ENCODE measurements around the gene LUZP1. TPM values are rescaled to one million over a fixed set of nuclear protein-coding genes. Genes with fewer than 3 reads are reported as not detected.
A peak's percentile ranks its signal among the peaks of the same experiment; 100 is the strongest.

Gene LUZP1
- total RNA-seq, 1 experiment from 2014 or later: 30.9 TPM

DNA sequence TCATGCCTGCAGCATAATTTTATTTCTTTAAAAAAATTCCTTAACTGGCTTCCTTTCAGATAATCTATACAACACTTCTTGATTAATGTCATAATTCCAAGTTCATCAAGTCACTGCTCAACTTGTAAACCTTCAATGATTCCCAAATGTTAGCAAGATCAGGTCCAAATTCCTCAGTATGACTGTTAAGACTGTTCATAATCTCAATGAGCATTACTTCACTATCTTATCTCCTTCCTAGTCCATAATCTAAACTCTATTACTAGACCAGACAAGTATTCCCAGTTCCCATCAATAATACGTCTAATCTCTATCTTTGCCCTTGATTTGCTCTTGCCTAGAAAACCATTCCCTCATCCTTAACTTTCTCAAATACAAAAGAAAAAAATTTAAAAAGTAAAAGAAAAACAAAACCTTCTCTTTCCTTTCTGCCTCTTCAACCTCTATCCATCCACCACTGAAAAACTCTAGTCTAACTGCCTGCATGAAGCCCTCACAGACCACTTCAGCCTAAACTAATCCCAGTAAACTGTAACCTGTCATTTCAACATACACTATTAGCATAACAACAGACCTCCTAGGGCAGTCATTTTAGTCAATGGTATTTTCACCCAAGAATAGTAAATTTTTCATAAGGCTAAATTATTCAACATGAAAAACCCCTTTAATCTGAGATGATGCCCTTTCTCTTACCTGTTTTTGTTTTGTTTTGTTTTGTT is 15.5 kb downstream of the LUZP1 start:
- DNase-seq: peak; percentile 53
- Histone ChIP-seq H3K36me3 (replicated peaks; ENCODE audit: control insufficient read depth, insufficient read depth, low read length) (no peaks in the 10 kb centered on the region), H3K4me3 (ENCODE audit: insufficient read depth, low read depth, low read length) (no peak overlapping the region), H3K27me3 (ENCODE audit: control insufficient read depth, insufficient read depth, low read length) (no peaks in the 10 kb centered on the region)

DNA sequence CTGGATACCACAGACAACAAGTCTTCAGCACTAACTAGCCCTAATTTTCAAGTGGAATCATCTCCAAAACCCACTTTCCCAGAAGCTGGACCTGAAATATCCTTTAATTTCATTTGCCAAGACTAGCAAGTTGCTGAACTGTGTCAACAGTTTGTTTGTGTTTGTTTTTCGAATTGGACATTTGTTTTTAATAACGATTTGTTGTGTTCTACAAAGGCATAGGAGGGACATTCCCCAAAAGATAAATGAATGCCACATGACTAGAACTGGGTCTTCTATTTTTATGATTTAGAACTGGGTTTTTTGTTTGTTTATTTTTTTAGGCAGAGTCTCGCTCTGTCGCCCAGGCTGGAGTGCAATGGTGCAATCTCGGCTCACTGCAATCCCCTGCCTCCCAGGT is 17.9 kb downstream of the LUZP1 start:
- Histone ChIP-seq H3K4me3 (ENCODE audit: insufficient read depth, low read depth, low read length) (no peak overlapping the region), H3K27me3 (ENCODE audit: control insufficient read depth, insufficient read depth, low read length) (no peaks in the 10 kb centered on the region), H3K36me3 (replicated peaks; ENCODE audit: control insufficient read depth, insufficient read depth, low read length) (no peaks in the 10 kb centered on the region)
- DNase-seq: no peak

DNA sequence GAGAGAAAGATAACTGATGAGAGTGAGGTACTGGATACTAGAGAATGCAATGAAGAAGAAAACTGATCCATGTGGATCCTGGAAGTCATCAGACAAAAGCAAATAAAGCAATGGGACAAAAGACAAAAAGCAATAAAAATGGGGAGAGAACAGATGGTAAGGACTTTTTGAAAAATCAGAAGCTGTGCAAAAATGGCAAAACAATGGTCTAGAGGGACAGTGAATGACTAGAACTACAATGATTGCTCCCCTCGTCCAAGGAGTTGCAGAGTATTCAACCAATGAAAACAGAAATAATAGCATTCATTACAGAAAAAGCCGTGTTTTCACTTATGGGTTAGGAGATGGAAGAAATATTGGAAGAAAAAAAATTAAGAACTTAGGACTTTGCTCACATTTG is 18.5 kb downstream of the LUZP1 start:
- Histone ChIP-seq H3K27me3 (ENCODE audit: control insufficient read depth, insufficient read depth, low read length) (no peaks in the 10 kb centered on the region), H3K4me3 (ENCODE audit: insufficient read depth, low read depth, low read length) (no peak overlapping the region), H3K36me3 (replicated peaks; ENCODE audit: control insufficient read depth, insufficient read depth, low read length) (no peaks in the 10 kb centered on the region)

DNA sequence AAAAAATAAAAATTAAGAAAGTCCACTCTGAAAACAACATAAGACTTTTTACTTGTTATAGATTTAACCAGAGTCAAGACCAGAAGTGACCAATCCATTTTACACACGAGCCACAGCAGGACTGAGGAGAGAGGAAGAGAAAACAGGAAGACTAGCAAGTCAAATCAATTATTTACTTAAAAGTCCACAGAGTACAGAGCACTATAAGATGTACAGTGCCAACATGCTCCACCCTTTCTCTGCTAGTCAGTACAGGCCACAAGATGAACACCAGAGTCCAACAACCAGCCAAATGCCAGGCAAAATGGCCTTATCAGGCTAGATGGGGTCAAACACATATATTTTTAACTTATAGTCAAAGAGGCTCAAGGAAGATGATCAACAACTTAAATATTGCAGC is 19.5 kb downstream of the LUZP1 start:
- H3K36me3 ChIP-seq (replicated peaks; ENCODE audit: control insufficient read depth, insufficient read depth, low read length): no peaks in the 10 kb centered on the region
- H3K4me3 ChIP-seq (ENCODE audit: insufficient read depth, low read depth, low read length): no peak overlapping the region
- no peaks in the 10 kb centered on the region for H3K27me3 ChIP-seq (ENCODE audit: control insufficient read depth, insufficient read depth, low read length)
- DNase-seq: no peak

More for the DNA sequence above, 18.5 kb downstream of the LUZP1 start:
- no peak for DNase-seq

DNA sequence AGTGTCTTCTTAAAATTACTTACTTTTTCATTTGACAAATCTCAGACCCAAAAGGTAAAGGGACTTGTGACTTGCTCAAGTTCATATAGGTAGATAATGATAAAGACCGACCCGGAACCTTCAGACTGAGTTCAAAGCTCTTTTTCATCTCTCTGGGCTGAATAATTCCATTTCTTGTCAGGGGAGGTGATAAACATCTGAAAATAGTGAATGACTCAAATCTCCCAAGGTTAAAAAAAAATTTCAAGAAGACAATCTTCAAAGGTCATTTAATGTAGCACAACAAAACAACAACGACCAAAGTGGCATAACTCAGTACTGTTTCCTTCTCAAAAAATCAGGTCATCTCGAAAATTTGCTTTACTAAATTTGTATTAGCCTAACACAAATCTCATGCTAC is 20.6 kb downstream of the LUZP1 start:
- Histone ChIP-seq H3K4me3 (ENCODE audit: insufficient read depth, low read depth, low read length) (no peak overlapping the region), H3K27me3 (ENCODE audit: control insufficient read depth, insufficient read depth, low read length) (no peaks in the 10 kb centered on the region), H3K36me3 (replicated peaks; ENCODE audit: control insufficient read depth, insufficient read depth, low read length) (no peaks in the 10 kb centered on the region)
- no peak for DNase-seq

DNA sequence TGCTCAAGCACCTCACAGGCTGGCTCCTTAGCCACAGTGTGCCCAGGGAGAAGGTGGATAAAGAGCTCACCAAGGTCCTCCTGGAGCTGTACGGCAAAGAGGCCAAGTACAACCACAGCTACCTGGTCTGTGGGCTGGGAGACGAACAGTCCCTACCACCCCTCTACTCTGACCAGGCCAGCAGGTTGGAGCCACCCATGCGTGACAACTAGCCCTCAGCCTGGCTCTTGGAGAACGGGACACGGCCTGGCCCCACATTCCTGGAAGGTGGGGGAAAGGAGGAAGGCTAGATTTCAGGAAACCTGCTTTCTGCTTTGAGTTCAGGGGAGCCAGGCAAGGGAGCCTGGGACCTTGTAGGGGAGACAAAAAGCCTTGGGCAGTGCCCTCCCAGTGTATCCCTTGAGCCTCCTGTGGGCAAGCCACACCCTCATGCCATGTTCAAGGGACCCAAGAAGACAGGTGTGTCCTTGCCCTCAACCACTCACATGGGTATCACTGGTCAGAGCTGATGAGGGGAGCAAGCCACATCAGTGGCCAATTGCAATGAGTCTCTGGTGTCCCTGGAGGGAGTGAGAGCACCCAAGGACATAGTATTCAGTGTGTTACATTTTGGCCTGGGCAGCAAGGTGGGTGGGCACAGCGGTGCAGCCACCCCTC is 27.6 kb downstream of the LUZP1 start:
- DNase-seq: no peak
- Histone ChIP-seq H3K27me3 (ENCODE audit: control insufficient read depth, insufficient read depth, low read length) (no peaks in the 10 kb centered on the region), H3K4me3 (ENCODE audit: insufficient read depth, low read depth, low read length) (no peak overlapping the region), H3K36me3 (replicated peaks; ENCODE audit: control insufficient read depth, insufficient read depth, low read length) (no peaks in the 10 kb centered on the region)

DNA sequence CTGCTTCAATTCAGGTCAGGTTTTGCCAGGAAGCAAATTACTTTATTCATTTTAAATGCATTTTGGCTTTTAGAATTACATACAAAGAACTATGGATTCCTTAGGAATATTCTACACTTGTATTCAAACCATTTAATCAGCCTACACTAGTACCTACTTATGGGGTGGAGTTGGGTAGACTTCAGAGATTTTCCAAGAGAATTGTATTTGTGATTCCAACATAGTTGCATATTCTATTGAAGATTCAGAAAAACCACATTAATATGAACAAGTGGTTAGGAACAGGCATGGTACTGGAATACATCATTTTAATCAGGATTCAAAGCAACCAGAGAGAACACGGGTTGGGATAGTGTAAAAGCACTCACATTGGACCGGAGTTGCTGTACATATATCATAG is 33.4 kb downstream of the LUZP1 start:
- no peaks in the 10 kb centered on the region for H3K36me3 ChIP-seq (replicated peaks; ENCODE audit: control insufficient read depth, insufficient read depth, low read length)
- H3K27me3 ChIP-seq (ENCODE audit: control insufficient read depth, insufficient read depth, low read length): no peaks in the 10 kb centered on the region
- no peak overlapping the region for H3K4me3 ChIP-seq (ENCODE audit: insufficient read depth, low read depth, low read length)
- no peak for DNase-seq

DNA sequence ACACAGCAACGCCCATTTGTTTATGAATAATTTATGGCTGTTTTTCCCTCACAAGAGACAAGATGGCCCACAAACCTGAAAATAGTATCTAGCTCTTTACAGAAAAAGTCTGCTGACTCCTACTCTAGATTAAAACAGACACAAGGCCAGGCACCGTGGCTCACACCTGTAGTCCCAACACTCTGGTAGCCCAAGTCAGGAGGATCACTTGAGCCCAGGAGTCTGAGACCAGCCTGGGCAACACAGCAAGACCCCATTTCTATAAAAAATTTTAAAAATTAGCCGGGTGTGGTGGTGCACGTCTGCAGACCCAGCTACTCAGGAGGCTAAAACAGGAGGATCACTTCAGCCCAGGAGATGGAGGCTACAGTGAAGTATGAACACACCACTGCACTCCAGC is 34.6 kb downstream of the LUZP1 start:
- H3K36me3 ChIP-seq (replicated peaks; ENCODE audit: control insufficient read depth, insufficient read depth, low read length): no peaks in the 10 kb centered on the region
- no peaks in the 10 kb centered on the region for H3K27me3 ChIP-seq (ENCODE audit: control insufficient read depth, insufficient read depth, low read length)
- no peak for DNase-seq
- no peak overlapping the region for H3K4me3 ChIP-seq (ENCODE audit: insufficient read depth, low read depth, low read length)

DNA sequence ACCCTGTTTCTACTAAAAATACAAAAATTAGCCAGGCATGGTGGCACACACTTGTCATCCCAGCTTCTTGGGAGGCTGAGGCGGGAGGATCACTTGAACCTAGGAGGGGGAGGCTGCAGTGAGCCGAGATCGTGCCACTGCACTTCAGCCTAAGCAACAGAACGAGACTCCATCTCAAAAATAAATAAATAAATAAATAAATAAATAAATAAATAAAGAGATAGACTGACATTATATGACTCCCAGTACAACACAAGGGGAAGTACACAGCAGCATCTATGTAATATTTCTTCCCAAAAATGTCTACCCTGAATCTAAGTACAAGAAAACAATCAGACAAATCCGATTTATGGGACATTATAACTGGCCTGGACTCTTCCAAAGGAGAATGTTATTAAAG is 35.1 kb downstream of the LUZP1 start:
- Histone ChIP-seq H3K4me3 (ENCODE audit: insufficient read depth, low read depth, low read length) (no peak overlapping the region), H3K27me3 (ENCODE audit: control insufficient read depth, insufficient read depth, low read length) (no peaks in the 10 kb centered on the region), H3K36me3 (replicated peaks; ENCODE audit: control insufficient read depth, insufficient read depth, low read length) (no peaks in the 10 kb centered on the region)
- no peak for DNase-seq

DNA sequence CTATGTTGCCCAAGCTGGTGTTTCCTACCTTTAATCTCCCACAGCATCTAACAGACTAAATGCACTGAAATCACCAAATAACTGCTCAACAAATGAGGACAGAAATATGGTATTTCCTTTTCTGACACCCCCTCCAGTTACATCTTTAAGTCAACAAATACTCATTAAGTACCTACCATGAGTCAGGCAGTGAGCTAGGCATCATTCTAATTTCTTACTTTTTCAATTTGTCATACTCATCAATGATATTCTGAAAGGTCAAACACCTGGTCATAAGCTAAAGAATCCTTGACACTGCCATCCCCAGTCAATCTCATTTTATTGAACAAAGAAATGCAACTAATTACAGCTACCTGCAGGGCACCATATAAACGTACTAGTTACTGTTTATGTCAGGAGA is 36.6 kb downstream of the LUZP1 start:
- H3K27me3 ChIP-seq (ENCODE audit: control insufficient read depth, insufficient read depth, low read length): no peaks in the 10 kb centered on the region
- H3K36me3 ChIP-seq (replicated peaks; ENCODE audit: control insufficient read depth, insufficient read depth, low read length): no peaks in the 10 kb centered on the region
- no peak for DNase-seq
- H3K4me3 ChIP-seq (ENCODE audit: insufficient read depth, low read depth, low read length): no peak overlapping the region

DNA sequence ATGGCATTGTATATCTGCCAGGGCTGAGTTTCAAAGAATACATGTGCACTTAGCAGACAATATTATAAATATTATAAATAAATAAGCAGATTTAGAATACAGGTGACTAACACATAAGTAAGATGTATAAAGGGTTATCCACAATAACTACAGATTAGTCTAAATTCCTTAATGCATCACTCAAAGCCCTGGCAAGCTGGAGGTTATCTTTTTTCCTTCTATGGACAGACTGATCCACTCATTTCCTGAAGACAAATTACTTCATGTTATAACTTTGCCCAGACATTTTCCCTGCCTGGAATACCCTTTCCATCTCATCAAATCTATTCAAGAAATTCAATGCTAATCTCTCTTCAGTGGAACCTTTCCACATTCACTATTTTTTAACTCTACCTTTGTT is 38.8 kb downstream of the LUZP1 start:
- Histone ChIP-seq H3K27me3 (ENCODE audit: control insufficient read depth, insufficient read depth, low read length) (no peaks in the 10 kb centered on the region), H3K36me3 (replicated peaks; ENCODE audit: control insufficient read depth, insufficient read depth, low read length) (no peaks in the 10 kb centered on the region), H3K4me3 (ENCODE audit: insufficient read depth, low read depth, low read length) (no peak overlapping the region)
- no peak for DNase-seq

DNA sequence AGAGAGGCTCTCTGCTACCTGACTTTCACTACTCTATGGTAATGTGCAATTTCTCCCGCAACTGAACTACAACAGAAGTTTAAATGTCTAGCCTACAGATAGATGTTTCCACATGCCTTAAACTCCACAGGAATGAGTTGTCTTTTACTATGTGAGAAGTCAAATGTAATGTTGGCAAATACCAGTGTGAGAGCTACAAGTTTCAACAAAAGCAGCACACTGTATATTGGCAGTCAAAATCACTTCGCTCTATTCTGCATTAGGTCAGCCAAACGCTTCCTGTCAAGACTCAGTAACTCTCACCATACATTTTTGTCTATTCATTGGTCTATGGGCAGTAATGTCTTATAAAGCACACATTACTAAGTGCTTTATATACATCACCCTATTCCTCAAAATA is 41.9 kb downstream of the LUZP1 start:
- H3K27me3 ChIP-seq (ENCODE audit: control insufficient read depth, insufficient read depth, low read length): no peaks in the 10 kb centered on the region
- no peaks in the 10 kb centered on the region for H3K36me3 ChIP-seq (replicated peaks; ENCODE audit: control insufficient read depth, insufficient read depth, low read length)
- DNase-seq: no peak
- no peak overlapping the region for H3K4me3 ChIP-seq (ENCODE audit: insufficient read depth, low read depth, low read length)

DNA sequence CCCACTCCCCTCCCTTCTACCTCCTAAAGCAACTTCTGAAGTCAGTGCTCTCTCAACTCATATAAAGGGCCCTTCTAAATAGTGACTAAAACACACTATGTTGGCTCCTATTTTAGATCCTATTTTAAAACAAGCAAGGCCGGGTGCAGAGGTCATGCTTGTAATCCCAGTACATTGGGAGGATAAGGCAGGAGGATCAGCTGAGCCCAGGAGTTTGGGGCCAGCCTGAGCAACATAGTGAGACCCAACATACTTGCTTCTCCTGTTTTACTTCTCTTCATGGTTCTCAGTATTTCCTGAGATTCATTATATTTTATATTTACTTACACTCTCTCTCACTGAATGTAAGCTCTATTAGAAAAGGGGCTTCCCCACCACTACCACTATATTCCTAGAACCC is 42.5 kb downstream of the LUZP1 start:
- Histone ChIP-seq H3K36me3 (replicated peaks; ENCODE audit: control insufficient read depth, insufficient read depth, low read length) (no peaks in the 10 kb centered on the region), H3K4me3 (ENCODE audit: insufficient read depth, low read depth, low read length) (no peak overlapping the region), H3K27me3 (ENCODE audit: control insufficient read depth, insufficient read depth, low read length) (no peaks in the 10 kb centered on the region)
- no peak for DNase-seq

DNA sequence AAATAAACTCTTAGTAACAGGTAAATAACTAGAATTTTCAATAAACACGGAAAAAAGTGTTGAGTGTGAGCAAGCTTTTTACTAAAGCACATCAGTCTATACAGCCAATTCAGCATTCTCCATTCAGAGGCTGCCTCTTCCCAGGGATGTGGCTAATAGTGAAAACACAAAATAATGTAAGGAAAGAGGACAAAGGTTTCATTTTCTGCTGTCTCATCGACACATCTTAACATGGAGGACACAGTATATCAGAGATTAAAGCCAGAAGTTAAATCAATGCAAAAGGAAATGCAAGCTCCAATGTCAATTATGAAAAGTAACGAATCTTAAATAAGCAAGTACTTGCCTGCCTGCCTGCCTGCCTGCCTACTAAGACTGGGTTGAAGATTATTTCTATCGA is 43.2 kb downstream of the LUZP1 start:
- Histone ChIP-seq H3K4me3 (ENCODE audit: insufficient read depth, low read depth, low read length) (no peak overlapping the region), H3K36me3 (replicated peaks; ENCODE audit: control insufficient read depth, insufficient read depth, low read length) (no peaks in the 10 kb centered on the region), H3K27me3 (ENCODE audit: control insufficient read depth, insufficient read depth, low read length) (no peaks in the 10 kb centered on the region)
- DNase-seq: no peak

DNA sequence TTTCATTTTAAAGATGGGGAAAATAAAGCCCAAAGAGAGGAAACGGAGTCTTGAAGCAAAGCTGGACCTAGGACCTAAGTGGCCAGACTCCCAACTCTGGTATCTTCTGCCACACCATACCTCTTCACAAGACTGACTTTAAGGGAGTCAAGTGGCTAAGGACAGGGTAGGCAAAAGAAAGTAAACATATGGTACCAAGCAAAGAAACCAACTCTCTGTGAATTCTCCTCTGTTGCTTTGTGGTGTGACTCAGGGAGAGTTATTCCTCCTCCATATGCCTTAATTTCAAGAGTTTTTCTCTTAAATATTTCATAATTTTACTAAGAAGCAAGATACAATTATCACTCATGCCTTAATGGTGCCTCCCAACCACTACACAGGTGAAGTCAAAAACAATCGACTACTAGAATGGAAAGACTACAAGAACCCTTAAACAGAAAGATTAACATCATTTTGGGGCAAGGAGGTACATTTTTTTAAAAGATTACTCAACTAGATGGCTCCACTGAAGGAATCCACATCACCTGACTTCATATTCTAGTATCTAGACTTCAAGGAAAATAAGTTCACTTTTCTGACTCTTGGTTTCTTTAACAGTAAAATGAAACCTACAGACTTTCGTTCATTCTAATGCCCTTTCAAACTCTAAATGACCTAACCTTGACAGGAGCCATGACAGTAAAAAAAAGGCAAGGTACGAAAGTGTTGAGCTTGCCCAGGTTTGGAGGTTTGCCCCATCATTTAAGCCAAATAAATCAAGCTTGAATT is 44.2 kb downstream of the LUZP1 start:
- H3K4me3 ChIP-seq (ENCODE audit: insufficient read depth, low read depth, low read length): no peak overlapping the region

More for the DNA sequence above, 44.2 kb downstream of the LUZP1 start:
- DNase-seq: no peak
- Histone ChIP-seq H3K27me3 (ENCODE audit: control insufficient read depth, insufficient read depth, low read length) (no peaks in the 10 kb centered on the region), H3K36me3 (replicated peaks; ENCODE audit: control insufficient read depth, insufficient read depth, low read length) (no peaks in the 10 kb centered on the region)

All from H7 (cell line).